Duodenal mucosa (tissue), 2 donors: ENCODE measurements around the gene CLCNKB.
"Not testable (repeated sequence)": the region's sequence is repeated elsewhere in the genome, so short reads cannot be mapped to it uniquely, and the experiment has no call there.

Experiments used
- H3K27ac ChIP-seq: one replicate; pipeline ENCODE4 v1.7.0; 2013; ENCODE audit warnings: low read depth, low read length
- H3K27me3 ChIP-seq, 2 donors: one replicate each; pipeline ENCODE4 v1.7.0; 2013; ENCODE audit warnings: low read length in 2 of 2, control low read depth in 1 of 2; ENCODE audit not compliant: insufficient read depth in 2 of 2, control insufficient read depth in 1 of 2
- H3K36me3 ChIP-seq, 2 donors: one replicate each; pipeline ENCODE4 v1.7.0; 2013; ENCODE audit warnings: low read length in 2 of 2, control low read depth in 1 of 2; ENCODE audit not compliant: insufficient read depth in 2 of 2, control insufficient read depth in 1 of 2
- H3K4me1 ChIP-seq, 2 donors: one replicate each; pipeline ENCODE4 v1.7.0; 2013; ENCODE audit warnings: low read length in 2 of 2, control low read depth in 1 of 2; ENCODE audit not compliant: insufficient read depth in 2 of 2, control insufficient read depth in 1 of 2
- H3K4me3 ChIP-seq, 2 donors: one replicate each; pipeline ENCODE4 v1.7.0; 2013; ENCODE audit warnings: low read length in 2 of 2, low read depth in 1 of 2
- H3K9ac ChIP-seq, 2 donors: one replicate each; pipeline ENCODE4 v1.7.0; 2013; ENCODE audit warnings: low read length in 2 of 2, low read depth in 1 of 2
- H3K9me3 ChIP-seq, 2 donors: one replicate each; pipeline ENCODE4 v1.7.0; 2013; ENCODE audit warnings: low read length in 2 of 2, control low read depth in 1 of 2; ENCODE audit not compliant: control insufficient read depth in 1 of 2

Gene CLCNKB

GRCh38 chr1:16048573-16049189, 5.1 kb downstream of the CLCNKB start:
- H3K9me3 ChIP-seq: no peaks in the 10 kb centered on the region
- H3K27ac ChIP-seq: no peak overlapping the region

GRCh38 chr1:16050328-16050727, 6.7 kb downstream of the CLCNKB start:
- Histone ChIP-seq H3K27ac (no peak overlapping the region), H3K4me3 (no peak overlapping the region), H3K4me1 (no peaks in the 10 kb centered on the region), H3K9ac (no peak overlapping the region), H3K36me3 (no peaks in the 10 kb centered on the region), H3K9me3 (no peaks in the 10 kb centered on the region), H3K27me3 (no peaks in the 10 kb centered on the region)

More at GRCh38 chr1:16048573-16049189, 5.1 kb downstream of the CLCNKB start:
- peak overlapping the region; percentile 21 to 60 for H3K4me3 ChIP-seq
- no peak overlapping the region for H3K9ac ChIP-seq
- H3K4me1 ChIP-seq: no peaks in the 10 kb centered on the region
- H3K36me3 ChIP-seq: no peaks in the 10 kb centered on the region
- no peaks in the 10 kb centered on the region for H3K27me3 ChIP-seq

DNA sequence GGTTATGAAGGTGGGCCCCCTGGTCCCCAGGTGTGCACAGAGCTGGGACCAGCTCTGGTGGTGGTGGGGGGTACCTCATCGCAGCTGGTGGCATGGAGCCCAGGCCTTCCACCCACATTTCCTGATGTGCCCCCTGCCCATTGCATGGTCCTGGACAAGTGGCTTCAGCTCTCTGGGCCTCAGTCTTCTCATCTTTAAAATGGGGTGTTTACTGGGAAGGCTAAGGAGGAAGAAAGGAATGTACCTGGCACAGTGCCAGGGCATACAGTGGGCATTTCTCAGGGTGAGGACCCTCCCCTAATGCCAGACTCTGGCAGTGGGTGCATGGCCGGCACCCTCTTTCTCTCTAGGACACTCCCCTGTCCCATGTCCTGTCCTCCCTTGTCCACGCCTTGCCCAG, 7.5 kb downstream of the CLCNKB start:
- no peaks in the 10 kb centered on the region for H3K36me3 ChIP-seq
- no peak overlapping the region for H3K9ac ChIP-seq
- H3K4me1 ChIP-seq: no peaks in the 10 kb centered on the region
- no peaks in the 10 kb centered on the region for H3K9me3 ChIP-seq
- H3K4me3 ChIP-seq: no peak overlapping the region
- no peaks in the 10 kb centered on the region for H3K27me3 ChIP-seq
- no peak overlapping the region for H3K27ac ChIP-seq

- H3K36me3 ChIP-seq, H3K9me3 ChIP-seq, H3K4me1 ChIP-seq, H3K27ac ChIP-seq, H3K27me3 ChIP-seq, H3K4me3 ChIP-seq, H3K9ac ChIP-seq: not testable (repeated sequence)
These were observed 8.4 kb downstream of the CLCNKB start for GRCh38 chr1:16051949-16052348.

DNA sequence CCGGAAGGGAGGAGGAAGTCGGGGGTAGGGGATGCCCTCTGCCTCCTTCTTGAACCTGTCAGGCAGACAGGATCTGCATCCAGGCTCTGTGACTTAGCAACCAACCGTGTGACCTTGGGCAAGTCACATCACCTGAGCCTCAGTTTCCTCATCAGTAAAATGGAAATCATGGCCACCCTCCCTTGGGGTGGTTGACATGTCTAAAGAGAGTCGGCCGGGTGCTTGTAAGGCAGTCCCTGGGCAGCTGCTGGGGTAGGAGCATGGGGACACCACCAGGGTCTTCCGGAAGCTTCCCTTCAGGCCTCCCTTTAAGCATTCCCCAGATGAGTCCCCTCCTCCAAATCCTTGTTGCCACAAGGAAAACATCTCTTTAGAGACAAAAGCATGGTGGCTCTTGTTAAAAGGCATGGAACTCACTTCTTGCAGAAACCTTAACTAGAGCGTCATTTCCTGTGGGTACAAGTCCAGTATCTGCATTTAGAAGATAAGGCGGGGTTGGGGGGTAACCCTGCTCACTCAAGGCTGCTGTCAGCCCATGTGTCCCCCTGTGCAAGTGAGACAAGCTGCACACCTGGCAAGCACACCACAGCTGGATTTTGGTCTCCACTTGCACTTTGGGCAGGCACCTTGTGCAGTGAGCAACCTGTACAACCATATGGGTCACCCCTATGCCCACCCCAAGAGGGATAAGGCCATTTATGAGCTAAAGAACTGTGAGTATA, 10.4 kb downstream of the CLCNKB start:
- H3K4me3 ChIP-seq: no peak overlapping the region
- H3K9me3 ChIP-seq: no peaks in the 10 kb centered on the region
- H3K27me3 ChIP-seq: no peaks in the 10 kb centered on the region
- H3K27ac ChIP-seq: no peak overlapping the region
- H3K9ac ChIP-seq: no peak overlapping the region
- no peaks in the 10 kb centered on the region for H3K4me1 ChIP-seq
- no peaks in the 10 kb centered on the region for H3K36me3 ChIP-seq

DNA sequence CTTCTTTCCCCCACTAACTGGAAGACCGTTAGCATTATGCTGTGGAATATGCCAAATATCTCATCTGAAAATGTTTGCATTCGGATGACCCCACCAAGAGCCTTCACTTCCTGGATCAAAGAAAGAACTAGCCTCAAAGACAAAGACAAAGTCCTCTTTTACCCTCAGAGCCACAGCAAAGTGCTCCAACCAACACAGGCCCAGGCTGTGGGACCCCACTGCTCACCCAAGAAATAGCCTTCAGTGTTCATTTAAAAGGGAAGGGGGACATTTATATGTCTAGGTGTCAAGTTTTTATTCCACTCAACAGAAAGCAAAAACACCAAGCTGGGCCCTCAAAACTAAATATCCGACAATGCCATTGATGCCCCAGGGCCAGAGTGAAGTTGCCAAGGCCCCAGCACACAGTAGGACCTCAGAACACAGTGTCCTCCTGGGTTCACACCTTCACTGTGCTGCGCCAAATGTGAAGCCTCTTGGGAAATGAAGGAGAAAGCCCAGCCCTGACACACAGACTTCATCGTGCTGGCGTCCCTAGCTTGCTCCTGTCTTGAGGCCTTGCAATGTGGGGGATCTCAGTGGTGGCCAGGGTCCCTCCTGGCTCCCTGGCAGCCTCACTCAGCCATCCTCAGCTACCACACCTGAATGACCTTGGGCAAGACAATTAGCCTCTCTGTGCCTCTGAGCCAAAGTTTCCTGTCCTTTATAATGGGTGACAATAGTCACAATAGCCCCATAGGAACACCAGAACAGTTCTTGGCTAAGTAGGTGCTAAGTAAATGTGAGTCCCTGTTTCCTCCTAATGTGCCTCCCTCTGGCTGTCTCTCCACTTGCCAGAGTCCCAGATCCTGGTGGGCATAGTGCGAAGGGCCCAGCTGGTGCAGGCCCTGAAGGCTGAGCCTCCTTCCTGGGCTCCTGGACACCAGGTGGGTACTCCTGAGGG, 11.3 kb downstream of the CLCNKB start:
- no peaks in the 10 kb centered on the region for H3K27me3 ChIP-seq
- H3K36me3 ChIP-seq: no peaks in the 10 kb centered on the region
- H3K27ac ChIP-seq: no peak overlapping the region
- H3K9ac ChIP-seq: no peak overlapping the region
- H3K4me1 ChIP-seq: no peaks in the 10 kb centered on the region
- no peak overlapping the region for H3K4me3 ChIP-seq
- H3K9me3 ChIP-seq: no peaks in the 10 kb centered on the region

DNA sequence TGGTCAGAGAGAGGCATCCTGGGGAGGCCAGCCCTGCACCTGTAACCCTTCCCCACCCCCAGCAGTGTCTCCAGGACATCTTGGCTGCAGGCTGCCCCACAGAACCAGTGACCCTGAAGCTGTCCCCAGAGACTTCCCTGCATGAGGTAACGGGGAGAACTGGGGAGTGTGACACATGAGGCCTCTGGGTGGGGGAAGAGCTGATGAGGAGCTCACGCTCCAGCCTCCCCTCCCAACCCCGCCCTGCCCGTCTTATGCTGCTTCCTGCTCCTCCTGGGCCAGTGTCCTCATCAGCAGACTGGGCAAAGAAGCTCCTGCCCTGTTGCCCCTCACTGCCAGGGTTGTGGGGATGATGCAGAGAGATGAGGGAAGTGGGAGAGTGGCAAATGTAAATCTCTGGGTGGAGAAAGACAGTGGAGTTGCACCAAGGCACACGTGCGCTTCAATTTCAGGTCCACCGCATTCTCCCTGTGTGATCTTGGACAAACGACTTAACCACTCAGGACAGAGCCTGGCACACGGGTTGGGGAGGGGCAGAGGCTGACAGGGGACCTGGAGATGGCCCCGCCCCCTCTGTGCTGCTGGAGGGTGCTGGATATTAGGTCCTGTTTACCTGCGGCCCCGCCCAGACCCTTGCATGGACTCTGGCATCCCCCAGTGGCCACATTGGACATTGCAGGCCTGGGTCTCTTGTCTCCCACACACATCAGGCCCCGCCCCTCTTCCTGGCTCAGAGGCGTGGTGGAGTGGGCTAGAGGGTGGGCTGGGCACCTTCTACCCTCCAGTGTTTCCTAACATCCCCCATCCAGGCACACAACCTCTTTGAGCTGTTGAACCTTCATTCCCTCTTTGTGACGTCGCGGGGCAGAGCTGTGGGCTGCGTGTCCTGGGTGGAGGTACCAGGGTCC, 12.3 kb downstream of the CLCNKB start:
- H3K4me1 ChIP-seq: no peaks in the 10 kb centered on the region
- H3K9me3 ChIP-seq: no peaks in the 10 kb centered on the region
- H3K27me3 ChIP-seq: no peaks in the 10 kb centered on the region
- H3K36me3 ChIP-seq: no peaks in the 10 kb centered on the region
- no peak overlapping the region for H3K9ac ChIP-seq
- no peak overlapping the region for H3K27ac ChIP-seq
- H3K4me3 ChIP-seq: peak overlapping the region in 1 of 2 donors; percentile 16

GRCh38 chr1:16056521-16056912, 12.9 kb downstream of the CLCNKB start:
- not testable (repeated sequence) for H3K9me3 ChIP-seq, H3K9ac ChIP-seq, H3K27ac ChIP-seq, H3K4me3 ChIP-seq, H3K27me3 ChIP-seq, H3K36me3 ChIP-seq, H3K4me1 ChIP-seq

- H3K4me3 ChIP-seq, H3K36me3 ChIP-seq, H3K9ac ChIP-seq, H3K9me3 ChIP-seq, H3K27ac ChIP-seq, H3K27me3 ChIP-seq, H3K4me1 ChIP-seq: not testable (repeated sequence)
These were observed 13.8 kb downstream of the CLCNKB start for GRCh38 chr1:16057314-16057915.
